Stimulated activated CD4-positive, alpha-beta T cell treated with anti-CD3 and anti-CD28 coated beads, Interleukin-4, amount 100 ng/mL, for 24 hours (primary cell): ENCODE data around the gene KAZN.

Experiments
- DNase-seq: peaks from one replicate; pipeline ENCODE4 v3.0.0-alpha.2; 2020

Gene KAZN

DNA sequence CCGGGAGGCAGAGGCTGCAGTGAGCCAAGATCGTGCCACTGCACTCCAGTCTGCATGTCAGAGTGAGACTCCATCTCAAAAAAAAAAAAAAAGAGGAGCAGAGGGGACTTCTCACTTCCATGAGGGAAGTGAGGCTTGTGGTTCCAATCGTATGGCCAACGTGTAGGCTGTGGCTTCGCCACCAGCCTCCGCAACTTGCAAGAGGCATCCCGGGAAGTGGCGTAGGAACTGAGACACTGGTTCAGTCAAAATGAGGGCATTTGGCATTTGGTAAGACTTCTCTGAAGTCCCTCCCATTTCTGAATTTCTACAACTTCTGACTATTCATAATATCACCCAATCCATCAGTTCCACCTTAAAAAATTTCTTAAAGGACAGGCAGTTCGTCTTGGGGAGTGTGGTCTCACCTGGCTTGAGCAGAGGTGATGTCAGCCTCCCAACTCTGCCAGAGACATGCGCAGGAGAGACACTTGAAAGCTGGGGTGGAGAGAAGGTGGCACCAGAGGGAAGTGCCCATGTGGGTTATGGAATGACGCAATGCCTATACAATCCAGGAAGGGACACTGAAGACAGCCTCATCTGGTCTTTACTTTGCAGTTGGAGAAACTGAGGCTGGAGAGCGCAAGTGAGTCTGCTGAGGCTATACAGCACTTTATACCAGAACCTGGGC, 17.2 kb downstream of the KAZN start:
- no peak for DNase-seq

GRCh38 chr1:14616632-14617396, 18.3 kb downstream of the KAZN start:
- DNase-seq, result no peak

DNA sequence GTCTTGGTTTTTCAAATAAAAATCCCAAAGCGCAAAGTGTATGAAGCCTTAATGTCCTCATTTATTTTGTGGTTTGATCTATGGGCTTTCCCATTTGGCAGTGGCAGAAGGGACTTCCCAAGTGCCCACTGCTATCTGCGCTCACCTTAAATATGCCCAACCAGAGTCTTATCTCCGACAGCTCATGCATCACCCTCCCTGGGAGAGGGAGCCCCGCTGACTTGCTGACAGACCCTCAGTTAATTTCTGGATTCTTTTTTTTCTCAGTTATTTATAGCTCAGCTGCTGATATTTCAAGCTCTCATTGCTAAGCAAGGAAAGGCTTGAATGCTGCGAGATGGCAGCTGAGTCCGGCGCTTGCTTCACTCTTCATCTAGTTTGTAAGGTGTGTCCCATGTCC, 19.3 kb downstream of the KAZN start:
- DNase-seq, result no peak

GRCh38 chr1:14620941-14621340, 22.5 kb downstream of the KAZN start:
- no peak for DNase-seq

DNA sequence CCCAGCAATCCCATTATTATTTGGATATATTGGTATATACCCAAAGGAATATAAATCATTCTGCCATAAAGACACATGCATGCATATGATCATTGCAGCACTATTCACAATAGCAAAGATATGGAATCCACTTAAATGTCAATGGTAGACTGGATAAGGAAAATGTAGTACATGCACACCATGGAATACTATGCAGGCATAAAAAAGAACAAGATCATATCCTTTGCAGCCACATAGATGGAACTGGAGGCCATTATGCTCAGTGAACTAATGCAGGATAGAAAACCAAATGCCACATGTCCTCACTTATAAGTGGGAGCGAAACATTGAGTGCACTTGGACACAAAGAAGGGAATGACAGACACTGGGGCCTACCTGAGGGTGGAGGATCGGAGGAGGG, 24.6 kb downstream of the KAZN start:
- no peak for DNase-seq

- no peak for DNase-seq
These were observed 26.5 kb downstream of the KAZN start for GRCh38 chr1:14624941-14625340.

GRCh38 chr1:14625572-14625971, 27.1 kb downstream of the KAZN start:
- no peak for DNase-seq

- DNase-seq, result no peak
These were observed 27.5 kb downstream of the KAZN start for GRCh38 chr1:14625996-14626395.

GRCh38 chr1:14626869-14627607, 28.6 kb downstream of the KAZN start:
- no peak for DNase-seq

DNA sequence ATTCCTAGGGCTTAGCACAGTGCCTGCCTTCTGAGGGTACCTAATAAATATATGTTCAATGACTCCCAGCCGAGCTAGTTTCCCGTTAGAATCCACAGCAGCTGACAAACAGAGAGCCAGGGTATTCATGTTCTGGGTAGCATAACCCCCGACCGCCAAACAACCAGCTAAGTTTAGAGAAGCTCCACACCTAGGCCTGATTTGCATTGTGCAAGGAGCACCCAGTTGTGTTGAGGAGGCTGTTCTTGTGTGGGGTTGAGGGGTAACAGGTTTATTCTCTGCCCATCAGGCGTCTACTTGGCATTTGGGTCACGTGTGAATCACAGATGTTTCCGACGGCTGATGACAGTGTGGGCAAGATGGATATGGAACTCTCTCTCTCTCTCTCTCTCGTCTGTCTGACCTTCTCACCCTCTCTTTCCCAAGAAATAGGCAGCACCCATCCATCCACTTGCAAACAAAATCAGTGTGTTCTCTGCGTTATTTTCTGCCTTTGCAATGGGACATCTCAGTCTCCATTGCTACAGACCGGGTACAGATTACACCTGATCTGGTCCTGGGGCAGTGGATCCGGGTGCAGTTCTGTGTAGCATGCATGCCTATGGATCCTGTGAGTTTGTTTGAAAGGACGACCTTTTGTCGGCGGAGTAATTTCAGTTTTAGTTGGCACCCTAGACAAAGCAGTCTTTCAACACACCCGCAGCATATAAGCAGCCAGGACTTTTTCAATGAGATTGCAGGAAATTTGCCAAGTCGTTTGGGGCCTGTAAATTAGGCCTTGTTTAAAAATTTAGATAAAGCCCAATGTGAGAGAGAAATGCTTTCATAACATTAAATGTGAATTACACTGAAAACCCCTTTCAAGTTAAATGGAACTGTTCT, 29.4 kb downstream of the KAZN start:
- DNase-seq, result no peak

GRCh38 chr1:14629363-14630014, 31.0 kb downstream of the KAZN start:
- no peak for DNase-seq

DNA sequence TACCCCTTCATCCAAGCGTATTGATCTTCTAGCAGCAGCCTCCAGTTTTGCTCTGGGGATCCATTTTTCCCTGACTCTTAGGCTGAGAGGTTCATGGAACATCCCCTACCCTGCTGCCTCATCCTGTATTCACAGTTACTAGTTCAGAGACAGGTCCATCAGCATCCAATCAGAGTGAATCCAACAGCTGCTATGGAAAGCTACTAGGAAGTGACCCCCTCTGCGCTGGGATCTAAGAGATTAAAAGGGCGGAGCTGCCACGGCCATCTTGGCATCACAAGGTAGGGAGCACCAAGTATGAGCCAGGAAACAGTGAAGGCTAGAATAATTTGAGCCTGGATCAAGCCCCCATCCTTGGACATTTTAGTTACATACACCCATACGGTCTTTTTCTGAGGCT, 32.5 kb downstream of the KAZN start:
- no peak for DNase-seq

- DNase-seq, result no peak
These were observed 32.9 kb downstream of the KAZN start for GRCh38 chr1:14631421-14631820.

DNA sequence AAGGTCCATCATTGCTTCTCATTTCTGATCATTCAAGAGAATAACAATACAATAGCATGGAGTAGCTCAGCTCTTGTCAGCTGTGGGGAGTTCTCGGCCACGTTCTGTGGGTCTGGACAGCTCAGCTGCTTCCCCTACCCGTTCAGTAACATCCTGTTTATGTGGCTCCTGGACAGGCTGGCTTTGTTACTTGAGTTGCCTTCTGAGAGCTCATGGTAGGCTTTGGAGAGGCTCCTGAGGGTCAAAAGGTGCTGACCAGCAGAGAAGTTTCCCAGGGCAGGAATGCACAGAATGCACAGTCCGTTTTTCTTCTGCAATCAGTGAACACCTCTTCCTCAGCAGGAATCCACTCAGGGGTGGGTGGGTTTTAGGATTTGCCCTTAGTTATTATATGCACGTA, 36.0 kb downstream of the KAZN start:
- no peak for DNase-seq

- no peak for DNase-seq
These were observed 36.9 kb downstream of the KAZN start for GRCh38 chr1:14635421-14635820.

- DNase-seq, result no peak
These were observed 38.6 kb downstream of the KAZN start for GRCh38 chr1:14636897-14637632.

GRCh38 chr1:14639291-14640050, 41.0 kb downstream of the KAZN start:
- no peak for DNase-seq

GRCh38 chr1:14642712-14643111, 44.2 kb downstream of the KAZN start:
- no peak for DNase-seq

- no peak for DNase-seq
These were observed 48.5 kb downstream of the KAZN start for GRCh38 chr1:14646973-14647372.

- no peak for DNase-seq
These were observed 49.3 kb downstream of the KAZN start for GRCh38 chr1:14647777-14648176.

DNA sequence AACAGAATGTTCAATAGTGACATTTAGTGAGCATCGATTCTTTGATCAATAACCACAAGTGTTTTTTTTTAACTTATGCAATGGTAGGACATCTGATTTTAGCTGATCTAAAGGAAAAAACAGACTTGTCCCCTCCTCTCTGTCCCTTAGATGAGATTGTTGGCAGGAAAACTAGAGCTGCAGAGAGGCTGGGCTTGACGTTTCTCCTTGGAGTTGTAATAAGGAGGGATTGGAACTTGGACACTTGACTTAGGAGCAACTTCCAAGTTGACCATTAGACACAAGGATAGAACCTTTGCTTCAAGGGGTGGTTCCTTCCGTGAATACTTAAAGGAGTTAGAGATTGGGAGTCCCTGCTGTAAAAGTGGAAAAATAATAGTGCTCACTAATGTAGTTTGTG, 49.9 kb downstream of the KAZN start:
- no peak for DNase-seq
